ENCODE measurements around the gene RBM47. TPM values are rescaled to one million over a fixed set of nuclear protein-coding genes. Genes with fewer than 3 reads are reported as not detected.
"Not testable (repeated sequence)": the region's sequence is repeated elsewhere in the genome, so short reads cannot be mapped to it uniquely, and the experiment has no call there.

The RBM47 gene
- total RNA-seq, 1 donor = 2.2 TPM

DNA sequence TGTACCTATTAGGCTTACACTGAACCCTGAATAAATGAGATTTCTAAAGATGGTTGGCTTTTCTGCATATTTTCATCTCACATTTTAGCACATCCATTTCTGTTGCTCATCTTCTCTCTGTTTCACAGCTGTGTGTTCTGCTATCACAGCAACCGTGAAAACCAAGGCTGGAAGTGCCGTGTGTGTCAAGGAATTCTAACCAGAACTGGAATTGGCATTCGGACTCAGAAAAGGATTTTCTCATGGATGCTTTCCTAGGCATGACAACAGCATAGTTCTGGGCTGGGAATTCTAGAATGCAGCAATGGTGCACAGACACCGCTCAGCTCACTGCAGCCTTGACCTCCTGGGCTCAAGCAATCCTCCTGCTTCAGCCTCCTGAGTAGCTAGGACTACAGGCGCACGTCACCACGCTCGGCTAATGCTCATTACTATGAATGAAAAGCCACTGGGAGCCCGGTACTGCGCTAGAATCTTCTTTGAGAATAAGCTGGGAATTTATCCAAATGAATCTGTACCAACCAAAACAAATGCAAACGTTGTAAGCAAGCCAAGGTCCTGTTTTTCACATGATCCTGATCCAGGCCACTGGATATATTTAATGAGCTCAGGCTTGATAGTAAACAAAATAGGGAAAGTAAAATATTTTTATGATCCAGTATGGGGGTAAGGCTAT is 105.2 kb downstream of the RBM47 start:
- H3K36me3 ChIP-seq (ENCODE audit: insufficient read depth, low read length) = no peaks in the 10 kb centered on the region
- TF ChIP-seq, protein P1, sequence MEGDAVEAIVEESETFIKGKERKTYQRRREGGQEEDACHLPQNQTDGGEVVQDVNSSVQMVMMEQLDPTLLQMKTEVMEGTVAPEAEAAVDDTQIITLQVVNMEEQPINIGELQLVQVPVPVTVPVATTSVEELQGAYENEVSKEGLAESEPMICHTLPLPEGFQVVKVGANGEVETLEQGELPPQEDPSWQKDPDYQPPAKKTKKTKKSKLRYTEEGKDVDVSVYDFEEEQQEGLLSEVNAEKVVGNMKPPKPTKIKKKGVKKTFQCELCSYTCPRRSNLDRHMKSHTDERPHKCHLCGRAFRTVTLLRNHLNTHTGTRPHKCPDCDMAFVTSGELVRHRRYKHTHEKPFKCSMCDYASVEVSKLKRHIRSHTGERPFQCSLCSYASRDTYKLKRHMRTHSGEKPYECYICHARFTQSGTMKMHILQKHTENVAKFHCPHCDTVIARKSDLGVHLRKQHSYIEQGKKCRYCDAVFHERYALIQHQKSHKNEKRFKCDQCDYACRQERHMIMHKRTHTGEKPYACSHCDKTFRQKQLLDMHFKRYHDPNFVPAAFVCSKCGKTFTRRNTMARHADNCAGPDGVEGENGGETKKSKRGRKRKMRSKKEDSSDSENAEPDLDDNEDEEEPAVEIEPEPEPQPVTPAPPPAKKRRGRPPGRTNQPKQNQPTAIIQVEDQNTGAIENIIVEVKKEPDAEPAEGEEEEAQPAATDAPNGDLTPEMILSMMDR (IDR thresholded peaks at IDR 0.05; ENCODE audit: extremely low read depth, low read depth, low read length) = no peak
- H3K79me2 ChIP-seq (ENCODE audit: insufficient read depth, low read length) = no peaks in the 10 kb centered on the region
- H3K27me3 ChIP-seq (ENCODE audit: insufficient read depth, low read length) = no peaks in the 10 kb centered on the region
- no peak overlapping the region for H3K4me3 ChIP-seq (ENCODE audit: insufficient read depth, low read length)
- H3K4me2 ChIP-seq (ENCODE audit: insufficient read depth, low read length) = no peak overlapping the region
- H4K20me1 ChIP-seq (ENCODE audit: insufficient read depth, low read length) = no peaks in the 10 kb centered on the region
- peaks cover 13% of the 10 kb centered on the region for H3K4me1 ChIP-seq (ENCODE audit: insufficient read depth, low read length)
- no peaks in the 10 kb centered on the region for H3K9me3 ChIP-seq (ENCODE audit: low read depth, low read length)
- H3K27ac ChIP-seq (ENCODE audit: low read depth, low read length) = no peak overlapping the region
- peak; percentile 18 for DNase-seq (ENCODE audit: insufficient read length, low spot score, missing footprints)
- peak overlapping the region; percentile 25 for H2AFZ ChIP-seq (ENCODE audit: low read length)

DNA sequence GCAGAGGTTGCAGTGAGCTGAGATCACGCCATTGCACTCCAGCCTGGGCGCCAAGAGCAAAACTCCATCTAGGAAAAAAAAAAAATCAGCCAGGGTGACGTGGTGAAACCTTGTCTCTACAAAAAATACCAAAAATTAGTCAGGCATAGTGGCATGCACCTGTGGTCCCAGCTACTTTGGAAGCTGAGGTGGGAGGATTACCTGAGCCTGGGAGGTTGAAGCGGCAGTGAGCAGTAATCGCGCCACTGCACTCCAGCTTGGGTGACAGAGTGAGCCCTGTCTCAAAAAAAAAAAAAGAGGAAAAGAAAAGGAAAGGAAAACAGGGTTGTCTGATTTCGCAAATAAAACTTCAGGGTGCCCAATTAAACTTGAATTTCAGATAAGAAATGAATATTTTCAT is 106.1 kb downstream of the RBM47 start:
- H3K4me1 ChIP-seq (ENCODE audit: insufficient read depth, low read length) = peaks cover 13% of the 10 kb centered on the region
- H3K9me3 ChIP-seq (ENCODE audit: low read depth, low read length) = no peaks in the 10 kb centered on the region
- no peak overlapping the region for H3K4me2 ChIP-seq (ENCODE audit: insufficient read depth, low read length)
- no peaks in the 10 kb centered on the region for H4K20me1 ChIP-seq (ENCODE audit: insufficient read depth, low read length)
- H2AFZ ChIP-seq (ENCODE audit: low read length) = no peak overlapping the region
- TF ChIP-seq, protein P1 (IDR thresholded peaks at IDR 0.05; ENCODE audit: extremely low read depth, low read depth, low read length) = no peak
- H3K36me3 ChIP-seq (ENCODE audit: insufficient read depth, low read length) = no peaks in the 10 kb centered on the region
- no peak for DNase-seq (ENCODE audit: insufficient read length, low spot score, missing footprints)
- H3K27me3 ChIP-seq (ENCODE audit: insufficient read depth, low read length) = no peaks in the 10 kb centered on the region
- H3K4me3 ChIP-seq (ENCODE audit: insufficient read depth, low read length) = no peak overlapping the region
- no peaks in the 10 kb centered on the region for H3K79me2 ChIP-seq (ENCODE audit: insufficient read depth, low read length)
- H3K27ac ChIP-seq (ENCODE audit: low read depth, low read length) = no peak overlapping the region

DNA sequence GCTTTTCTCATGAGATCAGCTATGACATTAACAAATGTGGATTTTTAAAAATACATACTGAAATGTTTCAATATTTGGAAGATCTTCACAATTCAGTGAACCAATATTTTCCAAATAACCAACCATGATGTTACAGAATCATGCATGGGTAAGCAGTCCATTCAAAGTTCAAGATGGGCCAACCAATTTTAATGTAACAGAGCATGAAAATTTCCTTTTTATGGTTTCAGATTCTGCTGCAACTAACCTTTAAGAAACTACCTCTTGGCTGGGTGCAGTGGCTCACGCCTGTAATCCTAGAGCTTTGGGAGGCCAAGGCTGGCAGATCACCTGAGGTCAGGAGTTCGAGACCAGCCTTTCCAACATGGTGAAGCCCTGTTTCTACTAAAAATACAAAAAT is 107.7 kb downstream of the RBM47 start:
- TF ChIP-seq, protein P1 (IDR thresholded peaks at IDR 0.05; ENCODE audit: extremely low read depth, low read depth, low read length) = no peak

DNA sequence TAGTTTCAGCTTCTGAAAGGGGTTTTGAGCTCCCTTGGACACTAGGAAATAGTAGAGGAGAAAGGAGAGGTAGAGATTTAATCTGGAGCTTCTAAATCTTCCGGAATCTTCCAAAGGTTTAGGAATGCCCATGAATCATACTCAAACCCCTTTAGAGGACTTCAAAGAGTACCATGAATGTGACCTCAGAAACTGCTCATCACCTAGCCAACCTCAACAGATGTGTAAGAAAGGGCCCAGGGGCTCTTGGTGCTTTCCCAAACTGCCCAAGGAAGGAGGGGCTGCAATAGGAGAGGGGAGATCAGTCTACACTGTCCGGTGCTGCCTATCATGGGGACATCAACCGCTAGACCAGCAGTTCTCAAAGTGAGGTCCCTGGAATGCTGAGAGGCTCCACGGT is 109.1 kb downstream of the RBM47 start:
- no peaks in the 10 kb centered on the region for H3K79me2 ChIP-seq (ENCODE audit: insufficient read depth, low read length)
- H3K4me3 ChIP-seq (ENCODE audit: insufficient read depth, low read length) = no peak overlapping the region
- TF ChIP-seq, protein P1 (IDR thresholded peaks at IDR 0.05; ENCODE audit: extremely low read depth, low read depth, low read length) = no peak
- H3K36me3 ChIP-seq (ENCODE audit: insufficient read depth, low read length) = no peaks in the 10 kb centered on the region
- peaks cover 5% of the 10 kb centered on the region for H3K4me1 ChIP-seq (ENCODE audit: insufficient read depth, low read length)
- H3K4me2 ChIP-seq (ENCODE audit: insufficient read depth, low read length) = no peak overlapping the region
- H4K20me1 ChIP-seq (ENCODE audit: insufficient read depth, low read length) = no peaks in the 10 kb centered on the region
- DNase-seq (ENCODE audit: insufficient read length, low spot score, missing footprints) = no peak
- no peaks in the 10 kb centered on the region for H3K9me3 ChIP-seq (ENCODE audit: low read depth, low read length)
- no peak overlapping the region for H2AFZ ChIP-seq (ENCODE audit: low read length)
- H3K27me3 ChIP-seq (ENCODE audit: insufficient read depth, low read length) = no peaks in the 10 kb centered on the region
- H3K27ac ChIP-seq (ENCODE audit: low read depth, low read length) = no peak overlapping the region

More for the DNA sequence above, 107.7 kb downstream of the RBM47 start:
- H3K9me3 ChIP-seq (ENCODE audit: low read depth, low read length) = no peaks in the 10 kb centered on the region
- no peak for DNase-seq (ENCODE audit: insufficient read length, low spot score, missing footprints)
- no peak overlapping the region for H3K27ac ChIP-seq (ENCODE audit: low read depth, low read length)
- peaks cover 13% of the 10 kb centered on the region for H3K4me1 ChIP-seq (ENCODE audit: insufficient read depth, low read length)
- no peaks in the 10 kb centered on the region for H3K79me2 ChIP-seq (ENCODE audit: insufficient read depth, low read length)
- no peaks in the 10 kb centered on the region for H3K27me3 ChIP-seq (ENCODE audit: insufficient read depth, low read length)
- no peaks in the 10 kb centered on the region for H4K20me1 ChIP-seq (ENCODE audit: insufficient read depth, low read length)
- no peak overlapping the region for H3K4me2 ChIP-seq (ENCODE audit: insufficient read depth, low read length)
- no peak overlapping the region for H2AFZ ChIP-seq (ENCODE audit: low read length)
- no peak overlapping the region for H3K4me3 ChIP-seq (ENCODE audit: insufficient read depth, low read length)
- H3K36me3 ChIP-seq (ENCODE audit: insufficient read depth, low read length) = no peaks in the 10 kb centered on the region

DNA sequence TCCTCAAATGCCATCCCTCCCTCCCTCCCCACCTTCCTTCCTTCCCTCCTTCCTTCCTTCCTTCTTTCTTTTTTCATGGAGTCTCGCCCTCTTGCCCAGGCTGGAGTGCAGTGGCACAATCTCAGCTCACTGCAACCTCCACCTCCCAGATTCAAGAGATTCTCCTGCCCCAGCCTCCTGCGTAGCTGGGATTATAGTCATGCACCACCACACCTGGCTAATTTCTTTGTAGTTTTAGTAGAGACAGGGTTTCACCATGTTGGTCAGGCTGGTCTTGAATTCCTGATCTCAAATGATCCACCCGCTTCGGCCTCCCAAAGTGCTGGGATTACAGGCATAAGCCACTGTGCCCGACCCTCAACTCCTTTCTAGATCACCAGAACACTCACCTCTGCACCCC is 112.6 kb downstream of the RBM47 start:
- not testable (repeated sequence) for H3K27ac ChIP-seq (ENCODE audit: low read depth, low read length); H3K4me1 ChIP-seq (ENCODE audit: insufficient read depth, low read length); H3K4me3 ChIP-seq (ENCODE audit: insufficient read depth, low read length); H3K36me3 ChIP-seq (ENCODE audit: insufficient read depth, low read length); H3K9me3 ChIP-seq (ENCODE audit: low read depth, low read length); H4K20me1 ChIP-seq (ENCODE audit: insufficient read depth, low read length); H3K79me2 ChIP-seq (ENCODE audit: insufficient read depth, low read length); DNase-seq (ENCODE audit: insufficient read length, low spot score, missing footprints); H2AFZ ChIP-seq (ENCODE audit: low read length); H3K4me2 ChIP-seq (ENCODE audit: insufficient read depth, low read length); H3K27me3 ChIP-seq (ENCODE audit: insufficient read depth, low read length)
